Vagina (tissue), 2 donors: ENCODE measurements around the gene STAP1. TPM values are rescaled to one million over a fixed set of nuclear protein-coding genes. Genes with fewer than 3 reads are reported as not detected.

Experiments used
- DNase-seq, 2 donors: peaks; one replicate each; pipeline ENCODE4 v3.0.0-alpha.2; 2017; ENCODE audit errors: extremely low spot score in 2 of 2
- H3K27ac ChIP-seq: fragments of 200-600 bp; sonication (generic); one replicate; pipeline ENCODE4 v1.5.1; 2019
- H3K27me3 ChIP-seq: fragments of 200-600 bp; sonication (generic); one replicate; pipeline ENCODE4 v1.5.1; 2019
- H3K36me3 ChIP-seq, 2 donors: fragments of 200-600 bp; sonication (generic); one replicate each; pipeline ENCODE4 v1.5.1; 2017 to 2019
- H3K4me1 ChIP-seq: fragments of 200-600 bp; sonication (generic); one replicate; pipeline ENCODE4 v1.5.1; 2019
- H3K4me3 ChIP-seq, 2 donors: fragments of 200-600 bp; sonication (generic); 1 replicate in 1 of 2; 2 replicates in 1 of 2; pipeline ENCODE4 v1.5.1; 2016 to 2019
- H3K9me3 ChIP-seq: fragments of 200-600 bp; sonication (generic); one replicate; pipeline ENCODE4 v1.5.1; 2019
- POLR2A ChIP-seq, 2 donors: fragments of 450-650 bp; IDR thresholded peaks; one replicate each; pipeline ENCODE4 v1.6.1; 2017; ENCODE audit warnings: antibody characterized with exemption in 2 of 2, mild to moderate bottlenecking in 2 of 2, moderate library complexity in 2 of 2
- POLR2AphosphoS5 ChIP-seq, 2 donors: sonication (generic); formaldehyde crosslinking; IDR thresholded peaks; one replicate each; pipeline ENCODE4 v1.9.0; 2017; ENCODE audit warnings: antibody characterized with exemption in 2 of 2, mild to moderate bottlenecking in 2 of 2, low read depth in 1 of 2; ENCODE audit not compliant: insufficient read depth in 1 of 2
- intact Hi-C: fragments of 100-400 bp; cut with DNase I; formaldehyde crosslinking; loops from one replicate; pipeline ENCODE4 v1.15.1; 2023
- total RNA-seq: library from RNA; depleted of rRNA; stranded (reverse); fragments of >200 nt; gene quantifications from one replicate; pipeline ENCODE4 v1.2.3, GENCODE V29; 2016
- TF ChIP-seq, protein P1 (sequence below), 3 experiments: fragments of 450-650 bp in 2 of 3; fragments of 200-600 bp in 1 of 3; sonication (generic) in 1 of 3; IDR thresholded peaks; one replicate each; pipeline ENCODE4 v1.5.1; 2017 to 2019; ENCODE audit warnings: antibody characterized with exemption in 3 of 3, mild to moderate bottlenecking in 2 of 3, moderate library complexity in 2 of 3

Gene STAP1
- total RNA-seq, 1 donor from 2014 or later, result not detected

DNA sequence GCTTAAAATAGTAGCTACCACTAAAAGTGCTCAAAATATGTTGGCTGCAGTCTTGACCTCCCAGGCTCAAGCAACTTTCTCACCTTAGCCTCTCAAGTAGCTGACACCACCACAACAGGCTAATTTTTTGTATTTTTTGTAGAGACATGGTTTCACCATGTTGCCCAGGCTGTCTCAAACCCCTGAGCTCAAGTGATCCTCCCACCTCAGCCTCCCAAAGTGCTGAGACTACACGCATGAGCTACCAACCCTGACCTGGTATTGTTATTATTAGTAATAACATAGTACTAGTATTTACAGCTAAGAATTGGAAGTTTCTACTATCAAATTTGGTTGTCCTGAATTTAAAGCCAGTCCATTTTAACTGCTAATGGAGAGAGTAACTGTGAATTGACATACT is 18.0 kb downstream of the STAP1 start:
- TF ChIP-seq, protein P1, sequence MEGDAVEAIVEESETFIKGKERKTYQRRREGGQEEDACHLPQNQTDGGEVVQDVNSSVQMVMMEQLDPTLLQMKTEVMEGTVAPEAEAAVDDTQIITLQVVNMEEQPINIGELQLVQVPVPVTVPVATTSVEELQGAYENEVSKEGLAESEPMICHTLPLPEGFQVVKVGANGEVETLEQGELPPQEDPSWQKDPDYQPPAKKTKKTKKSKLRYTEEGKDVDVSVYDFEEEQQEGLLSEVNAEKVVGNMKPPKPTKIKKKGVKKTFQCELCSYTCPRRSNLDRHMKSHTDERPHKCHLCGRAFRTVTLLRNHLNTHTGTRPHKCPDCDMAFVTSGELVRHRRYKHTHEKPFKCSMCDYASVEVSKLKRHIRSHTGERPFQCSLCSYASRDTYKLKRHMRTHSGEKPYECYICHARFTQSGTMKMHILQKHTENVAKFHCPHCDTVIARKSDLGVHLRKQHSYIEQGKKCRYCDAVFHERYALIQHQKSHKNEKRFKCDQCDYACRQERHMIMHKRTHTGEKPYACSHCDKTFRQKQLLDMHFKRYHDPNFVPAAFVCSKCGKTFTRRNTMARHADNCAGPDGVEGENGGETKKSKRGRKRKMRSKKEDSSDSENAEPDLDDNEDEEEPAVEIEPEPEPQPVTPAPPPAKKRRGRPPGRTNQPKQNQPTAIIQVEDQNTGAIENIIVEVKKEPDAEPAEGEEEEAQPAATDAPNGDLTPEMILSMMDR (IDR thresholded peaks at IDR 0.05), result no peak
- no peak for TF ChIP-seq POLR2AphosphoS5 (IDR thresholded peaks at IDR 0.05; ENCODE audit: insufficient read depth in 1 of 2, low read depth in 1 of 2)
- no peak for TF ChIP-seq POLR2A (IDR thresholded peaks at IDR 0.05)
- intact Hi-C loops, result no loop called here
- no peaks in the 10 kb centered on the region for H3K27me3 ChIP-seq
- DNase-seq, result no peak
- no peaks in the 10 kb centered on the region for H3K36me3 ChIP-seq
- no peaks in the 10 kb centered on the region for H3K9me3 ChIP-seq
- H3K4me3 ChIP-seq, result no peak overlapping the region
- no peaks in the 10 kb centered on the region for H3K4me1 ChIP-seq
- H3K27ac ChIP-seq, result no peak overlapping the region

- no peak for TF ChIP-seq POLR2AphosphoS5 (IDR thresholded peaks at IDR 0.05; ENCODE audit: insufficient read depth in 1 of 2, low read depth in 1 of 2)
- TF ChIP-seq, protein P1 (IDR thresholded peaks at IDR 0.05), result no peak
- no peak for TF ChIP-seq POLR2A (IDR thresholded peaks at IDR 0.05)
- intact Hi-C loops, result no loop called here
- no peak overlapping the region for H3K27ac ChIP-seq
- no peaks in the 10 kb centered on the region for H3K4me1 ChIP-seq
- H3K9me3 ChIP-seq, result no peaks in the 10 kb centered on the region
- no peaks in the 10 kb centered on the region for H3K27me3 ChIP-seq
- H3K36me3 ChIP-seq, result no peaks in the 10 kb centered on the region
- H3K4me3 ChIP-seq, result no peak overlapping the region
- no peak for DNase-seq
These were observed 22.1 kb downstream of the STAP1 start for GRCh38 chr4:67580577-67580976.

- H3K4me3 ChIP-seq, result no peak overlapping the region
- H3K4me1 ChIP-seq, result no peaks in the 10 kb centered on the region
- intact Hi-C loops, result no loop called here
- H3K36me3 ChIP-seq, result no peaks in the 10 kb centered on the region
- no peaks in the 10 kb centered on the region for H3K27me3 ChIP-seq
- H3K9me3 ChIP-seq, result no peaks in the 10 kb centered on the region
- H3K27ac ChIP-seq, result no peak overlapping the region
- no peak for DNase-seq
- TF ChIP-seq, protein P1 (IDR thresholded peaks at IDR 0.05), result no peak
- TF ChIP-seq POLR2A (IDR thresholded peaks at IDR 0.05) (no peak), POLR2AphosphoS5 (IDR thresholded peaks at IDR 0.05; ENCODE audit: insufficient read depth in 1 of 2, low read depth in 1 of 2) (no peak)
These were observed 22.8 kb downstream of the STAP1 start for GRCh38 chr4:67581208-67581857.

- TF ChIP-seq POLR2AphosphoS5 (IDR thresholded peaks at IDR 0.05; ENCODE audit: insufficient read depth in 1 of 2, low read depth in 1 of 2) (no peak), POLR2A (IDR thresholded peaks at IDR 0.05) (no peak)
- TF ChIP-seq, protein P1 (IDR thresholded peaks at IDR 0.05), result no peak
These were observed 23.4 kb downstream of the STAP1 start for GRCh38 chr4:67581913-67582312.

GRCh38 chr4:67584496-67584895 is 26.0 kb downstream of the STAP1 start:
- no peak for DNase-seq
- H3K36me3 ChIP-seq, result no peaks in the 10 kb centered on the region
- H3K27ac ChIP-seq, result no peak overlapping the region
- H3K4me1 ChIP-seq, result no peaks in the 10 kb centered on the region
- H3K4me3 ChIP-seq, result no peak overlapping the region
- intact Hi-C loops, result no loop called here
- TF ChIP-seq POLR2A (IDR thresholded peaks at IDR 0.05) (no peak), POLR2AphosphoS5 (IDR thresholded peaks at IDR 0.05; ENCODE audit: insufficient read depth in 1 of 2, low read depth in 1 of 2) (no peak)
- TF ChIP-seq, protein P1 (IDR thresholded peaks at IDR 0.05), result no peak
- H3K27me3 ChIP-seq, result no peaks in the 10 kb centered on the region
- no peaks in the 10 kb centered on the region for H3K9me3 ChIP-seq

More at GRCh38 chr4:67581913-67582312, 23.4 kb downstream of the STAP1 start:
- no peak for DNase-seq
- H3K4me3 ChIP-seq, result no peak overlapping the region
- no peaks in the 10 kb centered on the region for H3K9me3 ChIP-seq
- no peak overlapping the region for H3K27ac ChIP-seq
- H3K27me3 ChIP-seq, result no peaks in the 10 kb centered on the region
- no peaks in the 10 kb centered on the region for H3K36me3 ChIP-seq
- intact Hi-C loops, result no loop called here
- H3K4me1 ChIP-seq, result no peaks in the 10 kb centered on the region
